OCI-LY3 (cell line): ENCODE measurements around the gene SPSB3.

Source experiments
- H2AFZ ChIP-seq: fragments of 200-600, 300-600 bp; shearing (Covaris generic); 2 replicates; pipeline ENCODE4 v1.6.0; 2014; ENCODE audit warnings: antibody characterized with exemption, low read depth, low read length
- H3K27ac ChIP-seq: fragments of 200-600, 300-600 bp; sonication (generic); 2 replicates; pipeline ENCODE4 v1.5.1; 2014; ENCODE audit warnings: mild to moderate bottlenecking, low read length, moderate library complexity, mixed read lengths
- H3K27me3 ChIP-seq: fragments of 200-600, 300-600 bp; sonication (generic); 2 replicates; pipeline ENCODE4 v1.6.1; 2014; ENCODE audit warnings: low read depth, low read length, mixed read lengths
- H3K36me3 ChIP-seq: fragments of 200-600, 300-600 bp; sonication (generic); replicated peaks from 2 replicates; pipeline ENCODE3; 2014; ENCODE audit warnings: low read depth, low read length, mixed read lengths
- H3K4me1 ChIP-seq: fragments of 300-600, 200-600 bp; sonication (generic); 2 replicates; pipeline ENCODE4 v1.6.1; 2014; ENCODE audit warnings: low read length, mixed read lengths
- H3K4me2 ChIP-seq: fragments of 200-600, 300-600 bp; sonication (generic); 2 replicates; pipeline ENCODE4 v1.6.1; 2014; ENCODE audit warnings: low read length, mixed read lengths
- H3K4me3 ChIP-seq: fragments of 300-600, 200-600 bp; sonication (generic); 2 replicates; pipeline ENCODE4 v1.5.1; 2014; ENCODE audit warnings: antibody characterized with exemption, mild to moderate bottlenecking, low read length, moderate library complexity
- H3K79me2 ChIP-seq: fragments of 300-600, 200-600 bp; shearing (Covaris generic); 2 replicates; pipeline ENCODE4 v1.6.1; 2014; ENCODE audit warnings: mild to moderate bottlenecking, low read length, mixed read lengths
- H3K9ac ChIP-seq: fragments of 300-600, 200-600 bp; shearing (Covaris generic); 2 replicates; pipeline ENCODE4 v1.6.0; 2014; ENCODE audit warnings: mild to moderate bottlenecking, low read length, moderate library complexity
- H3K9me3 ChIP-seq: fragments of 200-600, 300-600 bp; shearing (Covaris generic); 2 replicates; pipeline ENCODE4 v1.6.1; 2014; ENCODE audit warnings: low read length, mixed read lengths; ENCODE audit not compliant: insufficient read depth
- H4K20me1 ChIP-seq: fragments of 200-600, 300-600 bp; sonication (generic); 2 replicates; pipeline ENCODE4 v1.6.1; 2016; ENCODE audit warnings: low read length, mixed read lengths; ENCODE audit not compliant: insufficient read depth
- EZH2phosphoT487 ChIP-seq: fragments of 200-600 bp; shearing (Covaris generic); IDR thresholded peaks from 2 replicates; pipeline ENCODE4 v1.6.1; 2018; ENCODE audit warnings: antibody characterized with exemption, mixed run types, low read depth
- TF ChIP-seq, protein P1 (sequence below): fragments of 200-600, 300-600 bp; sonication (generic); IDR thresholded peaks from 2 replicates; pipeline ENCODE4 v1.5.1; 2014; ENCODE audit warnings: antibody characterized with exemption, low read length, low read depth

The SPSB3 gene

DNA sequence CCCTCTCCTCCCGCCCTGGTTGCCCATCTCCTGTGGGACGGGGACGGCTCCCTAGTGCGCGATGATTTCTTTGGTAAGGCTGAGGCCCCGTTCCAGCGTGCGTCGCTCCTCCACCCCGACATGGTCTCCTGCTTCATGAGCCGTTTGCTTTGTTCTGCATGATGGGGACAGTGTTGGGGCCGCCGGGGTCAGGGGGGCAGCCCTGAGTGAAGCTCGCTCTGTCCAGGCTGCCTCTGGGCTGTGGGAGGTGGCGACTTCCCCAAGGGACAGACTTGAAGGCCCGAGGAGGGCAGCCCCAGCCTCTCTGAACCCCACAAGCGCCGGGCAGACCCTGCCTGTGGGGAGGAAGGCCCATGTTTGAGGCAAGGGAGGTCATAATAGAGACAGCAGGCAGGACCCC is 23.4 kb downstream of the SPSB3 start:
- H3K4me3 ChIP-seq = no peak overlapping the region
- TF ChIP-seq EZH2phosphoT487 = no peak
- TF ChIP-seq, protein P1, sequence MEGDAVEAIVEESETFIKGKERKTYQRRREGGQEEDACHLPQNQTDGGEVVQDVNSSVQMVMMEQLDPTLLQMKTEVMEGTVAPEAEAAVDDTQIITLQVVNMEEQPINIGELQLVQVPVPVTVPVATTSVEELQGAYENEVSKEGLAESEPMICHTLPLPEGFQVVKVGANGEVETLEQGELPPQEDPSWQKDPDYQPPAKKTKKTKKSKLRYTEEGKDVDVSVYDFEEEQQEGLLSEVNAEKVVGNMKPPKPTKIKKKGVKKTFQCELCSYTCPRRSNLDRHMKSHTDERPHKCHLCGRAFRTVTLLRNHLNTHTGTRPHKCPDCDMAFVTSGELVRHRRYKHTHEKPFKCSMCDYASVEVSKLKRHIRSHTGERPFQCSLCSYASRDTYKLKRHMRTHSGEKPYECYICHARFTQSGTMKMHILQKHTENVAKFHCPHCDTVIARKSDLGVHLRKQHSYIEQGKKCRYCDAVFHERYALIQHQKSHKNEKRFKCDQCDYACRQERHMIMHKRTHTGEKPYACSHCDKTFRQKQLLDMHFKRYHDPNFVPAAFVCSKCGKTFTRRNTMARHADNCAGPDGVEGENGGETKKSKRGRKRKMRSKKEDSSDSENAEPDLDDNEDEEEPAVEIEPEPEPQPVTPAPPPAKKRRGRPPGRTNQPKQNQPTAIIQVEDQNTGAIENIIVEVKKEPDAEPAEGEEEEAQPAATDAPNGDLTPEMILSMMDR = no peak
- H3K79me2 ChIP-seq = no peaks in the 10 kb centered on the region
- no peak overlapping the region for H3K4me2 ChIP-seq
- H3K27ac ChIP-seq = no peak overlapping the region
- no peaks in the 10 kb centered on the region for H3K4me1 ChIP-seq
- H3K36me3 ChIP-seq = no peaks in the 10 kb centered on the region
- H3K9me3 ChIP-seq = no peaks in the 10 kb centered on the region
- no peaks in the 10 kb centered on the region for H3K27me3 ChIP-seq
- no peak overlapping the region for H2AFZ ChIP-seq
- no peak overlapping the region for H3K9ac ChIP-seq
- H4K20me1 ChIP-seq = no peaks in the 10 kb centered on the region

DNA sequence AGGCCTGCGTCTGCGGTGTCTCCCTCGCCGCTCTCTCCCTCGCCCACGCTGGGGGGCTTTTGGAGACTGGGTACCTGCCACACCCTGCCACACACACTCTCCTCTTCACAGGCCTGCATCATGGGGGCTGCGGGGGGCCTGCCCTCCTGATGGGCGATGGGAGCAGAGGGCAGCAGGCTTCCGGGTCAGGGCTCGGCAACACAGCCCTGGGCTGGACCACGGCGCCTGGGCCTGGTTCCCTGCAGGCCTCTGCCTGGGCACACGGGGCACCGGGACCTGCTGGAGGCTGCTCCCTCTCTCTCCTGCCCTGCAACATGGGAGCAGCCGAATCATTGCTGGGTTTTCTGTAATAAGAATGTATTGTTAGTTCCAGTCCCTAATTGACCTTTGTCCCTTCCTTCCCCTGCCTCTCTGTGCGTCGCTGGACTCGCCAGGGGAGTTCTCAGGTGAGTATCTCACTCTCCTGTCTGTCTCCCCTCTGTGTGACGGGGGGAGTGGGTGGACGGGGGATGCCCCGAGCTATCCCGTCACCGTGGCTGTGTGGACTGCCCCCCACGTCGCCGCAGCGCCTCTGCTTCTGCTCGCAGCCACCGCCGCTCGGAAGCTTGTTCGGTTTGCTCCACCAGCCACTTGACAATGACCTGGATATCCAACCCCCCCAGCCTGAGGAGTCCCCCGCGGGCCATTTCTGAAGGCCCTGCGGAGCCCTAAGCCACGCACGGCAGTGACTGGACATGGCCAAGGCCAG is 24.5 kb downstream of the SPSB3 start:
- no peak overlapping the region for H3K4me2 ChIP-seq
- no peaks in the 10 kb centered on the region for H3K79me2 ChIP-seq
- no peaks in the 10 kb centered on the region for H3K4me1 ChIP-seq
- H3K9me3 ChIP-seq = no peaks in the 10 kb centered on the region
- H2AFZ ChIP-seq = no peak overlapping the region
- H3K9ac ChIP-seq = no peak overlapping the region
- no peak overlapping the region for H3K4me3 ChIP-seq
- TF ChIP-seq, protein P1 = no peak
- no peak for TF ChIP-seq EZH2phosphoT487
- no peak overlapping the region for H3K27ac ChIP-seq
- no peaks in the 10 kb centered on the region for H3K27me3 ChIP-seq
- no peaks in the 10 kb centered on the region for H4K20me1 ChIP-seq
- H3K36me3 ChIP-seq = no peaks in the 10 kb centered on the region

DNA sequence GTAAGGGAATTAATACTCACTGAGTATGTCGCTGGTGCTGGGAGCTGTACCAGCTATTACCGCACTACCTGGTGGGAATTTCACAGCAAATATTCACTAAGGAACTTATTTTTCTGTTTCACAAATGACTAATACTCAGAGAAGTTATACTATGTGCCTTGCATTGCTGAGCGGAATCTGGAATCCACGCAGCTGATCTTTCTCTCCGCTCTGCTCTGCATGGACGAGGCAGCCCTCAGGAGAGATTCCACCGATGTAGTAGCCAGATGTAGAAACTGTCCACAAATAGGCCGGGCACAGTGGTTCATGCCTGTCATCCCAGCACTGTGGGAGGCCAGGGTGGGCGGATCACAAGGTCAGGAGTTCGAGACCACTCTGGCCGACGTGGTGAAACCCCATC is 28.2 kb downstream of the SPSB3 start:
- Histone ChIP-seq H3K27me3 (no peaks in the 10 kb centered on the region), H3K9ac (no peak overlapping the region), H3K4me3 (no peak overlapping the region), H2AFZ (no peak overlapping the region), H3K36me3 (peaks cover 3% of the 10 kb centered on the region), H3K27ac (no peak overlapping the region), H3K9me3 (no peaks in the 10 kb centered on the region), H3K4me2 (no peak overlapping the region), H3K79me2 (no peaks in the 10 kb centered on the region), H4K20me1 (no peaks in the 10 kb centered on the region), H3K4me1 (no peaks in the 10 kb centered on the region)
- TF ChIP-seq, protein P1 = no peak

DNA sequence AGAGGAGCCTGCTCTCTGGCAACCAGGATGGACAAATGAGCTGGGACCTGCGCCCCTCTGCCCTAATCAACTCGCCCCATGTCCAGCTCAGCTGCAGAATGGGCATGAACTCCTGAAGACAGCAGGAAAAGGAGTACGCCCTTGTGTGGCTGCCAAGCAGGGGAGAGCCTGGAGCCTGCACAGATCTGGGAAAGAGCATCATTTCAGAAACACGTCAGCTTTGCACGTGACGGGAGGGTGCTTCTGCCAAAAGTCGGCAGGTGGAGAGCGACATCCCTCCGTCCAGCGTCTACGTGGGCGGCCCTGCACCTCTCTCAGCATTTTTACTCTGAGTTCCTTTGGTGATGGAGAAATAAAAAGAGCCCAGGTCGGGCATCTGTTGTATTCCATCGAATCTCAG is 29.5 kb downstream of the SPSB3 start:
- H3K27ac ChIP-seq = no peak overlapping the region
- peaks cover 3% of the 10 kb centered on the region for H3K36me3 ChIP-seq
- no peak overlapping the region for H3K9ac ChIP-seq
- no peaks in the 10 kb centered on the region for H3K9me3 ChIP-seq
- no peaks in the 10 kb centered on the region for H3K79me2 ChIP-seq
- no peak overlapping the region for H3K4me3 ChIP-seq
- H3K4me2 ChIP-seq = no peak overlapping the region
- no peaks in the 10 kb centered on the region for H3K4me1 ChIP-seq
- no peaks in the 10 kb centered on the region for H4K20me1 ChIP-seq
- TF ChIP-seq EZH2phosphoT487 = no peak
- TF ChIP-seq, protein P1 = no peak
- H3K27me3 ChIP-seq = no peaks in the 10 kb centered on the region
- H2AFZ ChIP-seq = no peak overlapping the region
